ENCODE results near the gene ETV7.

DNA sequence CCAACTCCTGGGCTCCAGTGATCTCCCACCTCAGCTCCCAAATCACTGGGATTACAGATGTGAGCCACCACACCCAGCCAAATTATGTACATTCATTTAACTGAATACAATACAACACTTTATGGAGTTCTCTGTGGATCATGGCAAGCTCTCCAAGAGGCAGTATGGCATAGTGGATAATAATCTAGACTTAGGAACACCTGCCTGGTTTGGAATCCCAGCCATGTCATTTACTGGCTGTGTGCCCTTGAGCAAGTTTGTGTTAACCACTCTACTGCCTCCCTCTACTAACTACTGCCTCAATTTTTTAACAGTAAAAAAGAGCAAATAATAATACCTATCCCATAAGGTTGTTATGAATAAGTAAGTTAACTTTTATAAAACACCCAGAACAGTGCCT lies 1.9 kb upstream of the ETV7 start:
- TF ChIP-seq EZH2 (IDR thresholded peaks at IDR 0.05; ENCODE audit: low read depth, unreplicated experiment) (no peak), POLR2AphosphoS5 (IDR thresholded peaks at IDR 0.05; ENCODE audit: low read depth) (no peak), CREB1 (CRISPR knock-in tag; IDR thresholded peaks at IDR 0.05; ENCODE audit: low read depth) (no peak), ZNF331 (CRISPR knock-in tag; IDR thresholded peaks at IDR 0.05; ENCODE audit: low read depth) (no peak), JUNB (IDR thresholded peaks at IDR 0.05; ENCODE audit: unreplicated experiment) (no peak), EZH2phosphoT487 (IDR thresholded peaks at IDR 0.05; ENCODE audit: unreplicated experiment) (no peak), NANOG (IDR thresholded peaks at IDR 0.05; ENCODE audit: borderline replicate concordance) (no peak), ZNF114 (CRISPR knock-in tag; IDR thresholded peaks at IDR 0.05) (no peak), ZNF462 (CRISPR knock-in tag; IDR thresholded peaks at IDR 0.05) (no peak)
- TF ChIP-seq, protein P1, sequence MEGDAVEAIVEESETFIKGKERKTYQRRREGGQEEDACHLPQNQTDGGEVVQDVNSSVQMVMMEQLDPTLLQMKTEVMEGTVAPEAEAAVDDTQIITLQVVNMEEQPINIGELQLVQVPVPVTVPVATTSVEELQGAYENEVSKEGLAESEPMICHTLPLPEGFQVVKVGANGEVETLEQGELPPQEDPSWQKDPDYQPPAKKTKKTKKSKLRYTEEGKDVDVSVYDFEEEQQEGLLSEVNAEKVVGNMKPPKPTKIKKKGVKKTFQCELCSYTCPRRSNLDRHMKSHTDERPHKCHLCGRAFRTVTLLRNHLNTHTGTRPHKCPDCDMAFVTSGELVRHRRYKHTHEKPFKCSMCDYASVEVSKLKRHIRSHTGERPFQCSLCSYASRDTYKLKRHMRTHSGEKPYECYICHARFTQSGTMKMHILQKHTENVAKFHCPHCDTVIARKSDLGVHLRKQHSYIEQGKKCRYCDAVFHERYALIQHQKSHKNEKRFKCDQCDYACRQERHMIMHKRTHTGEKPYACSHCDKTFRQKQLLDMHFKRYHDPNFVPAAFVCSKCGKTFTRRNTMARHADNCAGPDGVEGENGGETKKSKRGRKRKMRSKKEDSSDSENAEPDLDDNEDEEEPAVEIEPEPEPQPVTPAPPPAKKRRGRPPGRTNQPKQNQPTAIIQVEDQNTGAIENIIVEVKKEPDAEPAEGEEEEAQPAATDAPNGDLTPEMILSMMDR (conservative IDR thresholded peaks at IDR 0.05; ENCODE audit: low read depth in 2 of 2): no peak
- TF ChIP-seq, protein P2, sequence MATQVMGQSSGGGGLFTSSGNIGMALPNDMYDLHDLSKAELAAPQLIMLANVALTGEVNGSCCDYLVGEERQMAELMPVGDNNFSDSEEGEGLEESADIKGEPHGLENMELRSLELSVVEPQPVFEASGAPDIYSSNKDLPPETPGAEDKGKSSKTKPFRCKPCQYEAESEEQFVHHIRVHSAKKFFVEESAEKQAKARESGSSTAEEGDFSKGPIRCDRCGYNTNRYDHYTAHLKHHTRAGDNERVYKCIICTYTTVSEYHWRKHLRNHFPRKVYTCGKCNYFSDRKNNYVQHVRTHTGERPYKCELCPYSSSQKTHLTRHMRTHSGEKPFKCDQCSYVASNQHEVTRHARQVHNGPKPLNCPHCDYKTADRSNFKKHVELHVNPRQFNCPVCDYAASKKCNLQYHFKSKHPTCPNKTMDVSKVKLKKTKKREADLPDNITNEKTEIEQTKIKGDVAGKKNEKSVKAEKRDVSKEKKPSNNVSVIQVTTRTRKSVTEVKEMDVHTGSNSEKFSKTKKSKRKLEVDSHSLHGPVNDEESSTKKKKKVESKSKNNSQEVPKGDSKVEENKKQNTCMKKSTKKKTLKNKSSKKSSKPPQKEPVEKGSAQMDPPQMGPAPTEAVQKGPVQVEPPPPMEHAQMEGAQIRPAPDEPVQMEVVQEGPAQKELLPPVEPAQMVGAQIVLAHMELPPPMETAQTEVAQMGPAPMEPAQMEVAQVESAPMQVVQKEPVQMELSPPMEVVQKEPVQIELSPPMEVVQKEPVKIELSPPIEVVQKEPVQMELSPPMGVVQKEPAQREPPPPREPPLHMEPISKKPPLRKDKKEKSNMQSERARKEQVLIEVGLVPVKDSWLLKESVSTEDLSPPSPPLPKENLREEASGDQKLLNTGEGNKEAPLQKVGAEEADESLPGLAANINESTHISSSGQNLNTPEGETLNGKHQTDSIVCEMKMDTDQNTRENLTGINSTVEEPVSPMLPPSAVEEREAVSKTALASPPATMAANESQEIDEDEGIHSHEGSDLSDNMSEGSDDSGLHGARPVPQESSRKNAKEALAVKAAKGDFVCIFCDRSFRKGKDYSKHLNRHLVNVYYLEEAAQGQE (IDR thresholded peaks at IDR 0.05; ENCODE audit: unreplicated experiment): no peak
- TF ChIP-seq, protein P3, sequence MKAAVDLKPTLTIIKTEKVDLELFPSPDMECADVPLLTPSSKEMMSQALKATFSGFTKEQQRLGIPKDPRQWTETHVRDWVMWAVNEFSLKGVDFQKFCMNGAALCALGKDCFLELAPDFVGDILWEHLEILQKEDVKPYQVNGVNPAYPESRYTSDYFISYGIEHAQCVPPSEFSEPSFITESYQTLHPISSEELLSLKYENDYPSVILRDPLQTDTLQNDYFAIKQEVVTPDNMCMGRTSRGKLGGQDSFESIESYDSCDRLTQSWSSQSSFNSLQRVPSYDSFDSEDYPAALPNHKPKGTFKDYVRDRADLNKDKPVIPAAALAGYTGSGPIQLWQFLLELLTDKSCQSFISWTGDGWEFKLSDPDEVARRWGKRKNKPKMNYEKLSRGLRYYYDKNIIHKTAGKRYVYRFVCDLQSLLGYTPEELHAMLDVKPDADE (IDR thresholded peaks at IDR 0.05): no peak
